Suprapubic skin (tissue), 4 donors: ENCODE measurements around the gene DMGDH. TPM values are rescaled to one million over a fixed set of nuclear protein-coding genes. Genes with fewer than 3 reads are reported as not detected.

Experiments
- DNase-seq, 2 donors: peaks; one replicate each; pipeline ENCODE4 v3.0.0-alpha.2; 2019; ENCODE audit warnings: low spot score in 2 of 2
- H3K27ac ChIP-seq: fragments of 200-600 bp; sonication (generic); one replicate; pipeline ENCODE4 v1.5.1; 2019
- H3K27me3 ChIP-seq: fragments of 200-600 bp; sonication (generic); one replicate; pipeline ENCODE4 v1.5.1; 2019
- H3K36me3 ChIP-seq: fragments of 200-600 bp; sonication (generic); one replicate; pipeline ENCODE4 v1.5.1; 2019
- H3K4me1 ChIP-seq: fragments of 200-600 bp; sonication (generic); one replicate; pipeline ENCODE4 v1.5.1; 2019
- H3K4me3 ChIP-seq: fragments of 200-600 bp; sonication (generic); one replicate; pipeline ENCODE4 v1.5.1; 2019; ENCODE audit warnings: mild to moderate bottlenecking
- H3K9me3 ChIP-seq: fragments of 200-600 bp; sonication (generic); one replicate; pipeline ENCODE4 v1.5.1; 2019
- EP300 ChIP-seq: sonication (generic); formaldehyde crosslinking; IDR thresholded peaks from one replicate; pipeline ENCODE4 v1.6.1; 2017; ENCODE audit warnings: antibody characterized with exemption
- POLR2A ChIP-seq, 2 donors: fragments of 450-650 bp; IDR thresholded peaks; one replicate each; pipeline ENCODE4 v1.6.1; 2017; ENCODE audit warnings: antibody characterized with exemption in 2 of 2, mild to moderate bottlenecking in 2 of 2, moderate library complexity in 2 of 2
- POLR2AphosphoS5 ChIP-seq, 3 donors: sonication (generic); formaldehyde crosslinking; IDR thresholded peaks; one replicate each; pipeline ENCODE4 v1.6.1; 2017; ENCODE audit warnings: antibody characterized with exemption in 3 of 3
- WGBS: methylation state at CpG from one replicate; pipeline ENCODE4 v1.1.5; 2018; 5-methylcytosine and 5-hydroxymethylcytosine counted together
- total RNA-seq, 4 donors: library from RNA; depleted of rRNA; stranded (reverse); fragments of >200 nt; gene quantifications; one replicate each; pipeline ENCODE4 v1.1.0, GENCODE V29; 2016
- TF ChIP-seq, protein P1 (sequence below), 2 donors: fragments of 200-600 bp in 1 of 2; fragments of 450-650 bp in 1 of 2; sonication (generic) in 1 of 2; IDR thresholded peaks; one replicate each; pipeline ENCODE4 v1.5.1; 2016 to 2019; ENCODE audit warnings: antibody characterized with exemption in 2 of 2, mild to moderate bottlenecking in 1 of 2, moderate library complexity in 1 of 2

DMGDH gene
- total RNA-seq, 4 donors from 2014 or later: 0.55 to 2.8 (median 1.1) TPM; not detected in 1

DNA sequence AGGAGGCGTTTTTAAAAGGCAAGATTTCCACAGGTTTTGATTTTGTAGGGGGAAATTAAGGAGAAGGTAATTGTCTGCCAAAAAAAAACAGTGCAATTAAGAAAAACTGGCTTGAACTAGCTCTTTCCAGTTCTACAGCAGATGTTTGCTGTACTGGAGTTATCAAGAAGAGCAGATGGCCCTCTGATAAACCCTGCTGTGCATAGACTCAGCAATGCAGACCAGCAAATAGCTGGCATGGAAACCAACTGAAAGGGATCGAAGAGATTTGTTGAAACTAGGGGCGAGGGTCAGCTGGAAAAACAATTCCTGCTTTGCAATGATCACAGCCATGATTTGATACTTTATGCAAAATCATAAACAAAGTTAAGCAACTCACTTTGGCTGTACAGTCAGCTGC is 24.3 kb upstream of the DMGDH start:
- H3K27ac ChIP-seq: no peak overlapping the region
- no peaks in the 10 kb centered on the region for H3K36me3 ChIP-seq
- TF ChIP-seq, protein P1, sequence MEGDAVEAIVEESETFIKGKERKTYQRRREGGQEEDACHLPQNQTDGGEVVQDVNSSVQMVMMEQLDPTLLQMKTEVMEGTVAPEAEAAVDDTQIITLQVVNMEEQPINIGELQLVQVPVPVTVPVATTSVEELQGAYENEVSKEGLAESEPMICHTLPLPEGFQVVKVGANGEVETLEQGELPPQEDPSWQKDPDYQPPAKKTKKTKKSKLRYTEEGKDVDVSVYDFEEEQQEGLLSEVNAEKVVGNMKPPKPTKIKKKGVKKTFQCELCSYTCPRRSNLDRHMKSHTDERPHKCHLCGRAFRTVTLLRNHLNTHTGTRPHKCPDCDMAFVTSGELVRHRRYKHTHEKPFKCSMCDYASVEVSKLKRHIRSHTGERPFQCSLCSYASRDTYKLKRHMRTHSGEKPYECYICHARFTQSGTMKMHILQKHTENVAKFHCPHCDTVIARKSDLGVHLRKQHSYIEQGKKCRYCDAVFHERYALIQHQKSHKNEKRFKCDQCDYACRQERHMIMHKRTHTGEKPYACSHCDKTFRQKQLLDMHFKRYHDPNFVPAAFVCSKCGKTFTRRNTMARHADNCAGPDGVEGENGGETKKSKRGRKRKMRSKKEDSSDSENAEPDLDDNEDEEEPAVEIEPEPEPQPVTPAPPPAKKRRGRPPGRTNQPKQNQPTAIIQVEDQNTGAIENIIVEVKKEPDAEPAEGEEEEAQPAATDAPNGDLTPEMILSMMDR (IDR thresholded peaks at IDR 0.05): no peak
- TF ChIP-seq POLR2A (IDR thresholded peaks at IDR 0.05): no peak
- no peak for TF ChIP-seq EP300
- no peak for TF ChIP-seq POLR2AphosphoS5 (IDR thresholded peaks at IDR 0.05)
- no peaks in the 10 kb centered on the region for H3K27me3 ChIP-seq
- 56% methylated on average over 3 of the region's 3 CpGs for WGBS
- no peaks in the 10 kb centered on the region for H3K4me1 ChIP-seq
- H3K4me3 ChIP-seq: no peak overlapping the region
- no peak for DNase-seq
- no peaks in the 10 kb centered on the region for H3K9me3 ChIP-seq

DNA sequence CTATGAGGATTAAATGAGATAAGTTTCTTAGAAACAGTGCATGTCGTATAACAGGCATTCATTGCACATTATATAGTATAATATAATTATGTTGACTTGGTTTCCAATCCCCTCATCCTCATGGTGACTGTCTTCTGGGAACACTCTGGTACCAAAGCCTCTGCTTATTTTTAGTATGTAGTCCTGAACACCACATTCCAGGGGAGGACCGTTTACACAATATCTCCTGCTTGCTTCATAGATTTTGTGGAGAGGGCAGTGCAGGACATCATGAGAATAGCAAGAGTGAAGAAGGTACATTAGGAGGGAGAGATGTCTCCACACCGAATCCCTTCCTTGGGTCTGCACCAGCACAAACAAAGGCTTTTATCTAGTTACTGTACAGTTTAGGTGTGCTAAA is 21.6 kb upstream of the DMGDH start:
- 80% methylated on average over 3 of the region's 3 CpGs for WGBS
- no peaks in the 10 kb centered on the region for H3K4me1 ChIP-seq
- no peak for DNase-seq
- TF ChIP-seq POLR2A (IDR thresholded peaks at IDR 0.05): no peak
- H3K27ac ChIP-seq: no peak overlapping the region
- no peaks in the 10 kb centered on the region for H3K9me3 ChIP-seq
- no peaks in the 10 kb centered on the region for H3K36me3 ChIP-seq
- no peak overlapping the region for H3K4me3 ChIP-seq
- no peaks in the 10 kb centered on the region for H3K27me3 ChIP-seq

DNA sequence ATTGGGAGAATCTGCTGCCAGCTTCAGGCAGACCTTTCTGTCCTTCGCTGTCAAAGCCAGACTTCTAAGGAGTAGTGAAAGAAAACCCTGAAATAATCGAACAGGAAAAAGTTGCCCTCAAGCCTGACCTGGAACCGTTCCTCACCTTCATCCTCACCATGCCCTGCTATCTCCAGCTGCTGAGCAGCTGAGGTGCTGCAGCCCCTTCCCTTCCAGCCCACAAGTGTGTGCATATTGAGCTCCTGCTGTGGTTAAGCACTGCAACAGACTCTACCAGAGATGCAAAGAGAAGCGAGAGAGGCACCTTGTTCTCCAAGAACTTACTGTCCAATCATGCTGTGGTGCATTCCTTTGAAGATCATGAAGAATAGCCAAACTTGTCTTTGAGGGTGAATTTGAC is 19.0 kb upstream of the DMGDH start:
- no peaks in the 10 kb centered on the region for H3K9me3 ChIP-seq
- TF ChIP-seq EP300: no peak
- TF ChIP-seq, protein P1 (IDR thresholded peaks at IDR 0.05): no peak
- no peak for TF ChIP-seq POLR2A (IDR thresholded peaks at IDR 0.05)
- TF ChIP-seq POLR2AphosphoS5 (IDR thresholded peaks at IDR 0.05): no peak
- H3K27me3 ChIP-seq: no peaks in the 10 kb centered on the region
- no peak overlapping the region for H3K4me3 ChIP-seq
- no peak for DNase-seq
- WGBS: 81% methylated on average over 4 of the region's 4 CpGs
- H3K4me1 ChIP-seq: no peaks in the 10 kb centered on the region
- no peaks in the 10 kb centered on the region for H3K36me3 ChIP-seq
- no peak overlapping the region for H3K27ac ChIP-seq

DNA sequence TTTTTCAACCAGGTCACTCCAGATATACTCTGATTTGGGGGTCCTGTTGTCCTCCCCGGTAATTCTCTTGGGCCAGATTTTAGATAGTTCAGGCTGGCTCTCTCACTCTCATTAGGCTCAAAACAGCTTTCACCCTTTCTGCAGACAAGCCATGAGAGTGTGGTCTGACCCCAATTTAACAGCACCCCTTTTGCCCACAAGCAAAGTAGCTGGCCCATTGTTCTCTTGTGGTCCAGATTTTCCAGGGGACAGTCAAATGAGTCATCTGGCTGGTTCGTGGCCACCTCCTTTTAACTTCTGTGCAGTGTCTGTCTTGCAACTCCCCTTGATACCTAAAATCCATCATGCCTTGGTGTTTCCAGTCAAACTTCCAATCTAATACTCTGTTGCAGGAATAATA is 16.6 kb upstream of the DMGDH start:
- H3K4me3 ChIP-seq: no peak overlapping the region
- H3K9me3 ChIP-seq: no peaks in the 10 kb centered on the region
- 72% methylated on average over 2 of the region's 2 CpGs for WGBS
- no peak for DNase-seq
- H3K36me3 ChIP-seq: no peaks in the 10 kb centered on the region
- no peak overlapping the region for H3K27ac ChIP-seq
- no peaks in the 10 kb centered on the region for H3K4me1 ChIP-seq
- TF ChIP-seq, protein P1 (IDR thresholded peaks at IDR 0.05): no peak
- no peak for TF ChIP-seq EP300
- no peak for TF ChIP-seq POLR2A (IDR thresholded peaks at IDR 0.05)
- no peak for TF ChIP-seq POLR2AphosphoS5 (IDR thresholded peaks at IDR 0.05)
- H3K27me3 ChIP-seq: no peaks in the 10 kb centered on the region

DNA sequence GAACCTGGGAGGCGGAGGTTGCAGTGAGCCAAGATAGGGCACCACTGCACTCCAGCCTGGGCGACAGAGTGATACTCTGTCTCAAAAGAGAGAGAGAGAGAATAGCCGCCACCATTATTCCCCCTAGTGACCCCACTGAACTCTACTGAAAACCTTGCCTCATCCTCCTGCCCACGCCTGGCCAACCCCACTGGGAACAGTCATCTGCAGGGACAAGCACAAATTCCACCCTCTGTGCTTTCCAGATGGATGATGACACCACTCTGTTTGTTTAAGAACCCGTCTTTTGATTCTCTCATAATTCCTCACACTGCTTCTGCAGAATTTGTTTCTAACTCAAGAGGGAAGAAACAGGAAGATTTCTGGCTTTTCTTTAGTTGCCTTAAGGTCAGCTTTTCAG is 12.3 kb upstream of the DMGDH start:
- no peaks in the 10 kb centered on the region for H3K4me1 ChIP-seq
- DNase-seq: no peak
- H3K36me3 ChIP-seq: no peaks in the 10 kb centered on the region
- no peak overlapping the region for H3K27ac ChIP-seq
- TF ChIP-seq POLR2A (IDR thresholded peaks at IDR 0.05): no peak
- TF ChIP-seq, protein P1 (IDR thresholded peaks at IDR 0.05): no peak
- no peak for TF ChIP-seq EP300
- no peak for TF ChIP-seq POLR2AphosphoS5 (IDR thresholded peaks at IDR 0.05)
- H3K9me3 ChIP-seq: no peaks in the 10 kb centered on the region
- no peaks in the 10 kb centered on the region for H3K27me3 ChIP-seq
- no peak overlapping the region for H3K4me3 ChIP-seq
- WGBS: 86% methylated on average over 5 of the region's 5 CpGs

DNA sequence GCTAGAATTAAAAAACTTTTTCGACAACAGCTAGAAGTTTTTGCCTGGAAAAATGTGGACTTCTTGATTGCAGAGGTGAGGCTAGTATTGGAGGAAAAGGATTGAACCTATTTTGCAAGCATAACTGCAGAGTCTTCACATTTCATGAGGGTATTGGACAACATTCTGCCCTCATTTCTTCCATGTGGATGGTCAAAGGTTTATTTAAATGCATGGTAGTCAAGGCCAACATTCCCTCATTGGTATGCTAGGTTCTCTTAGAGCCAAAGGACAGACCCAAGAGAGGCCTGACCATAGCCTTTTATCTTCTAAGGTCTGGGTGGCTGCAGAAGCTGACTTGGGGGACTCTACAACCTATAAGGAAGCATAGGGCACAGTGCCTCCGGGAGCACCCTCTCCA is 11.3 kb upstream of the DMGDH start:
- 80% methylated on average over 2 of the region's 2 CpGs for WGBS
- DNase-seq: no peak
- no peak overlapping the region for H3K4me3 ChIP-seq
- no peaks in the 10 kb centered on the region for H3K9me3 ChIP-seq
- H3K36me3 ChIP-seq: no peaks in the 10 kb centered on the region
- TF ChIP-seq EP300: no peak
- TF ChIP-seq, protein P1 (IDR thresholded peaks at IDR 0.05): no peak
- no peak for TF ChIP-seq POLR2A (IDR thresholded peaks at IDR 0.05)
- no peak overlapping the region for H3K27ac ChIP-seq
- H3K27me3 ChIP-seq: no peaks in the 10 kb centered on the region
- no peaks in the 10 kb centered on the region for H3K4me1 ChIP-seq
